ENCODE data around the gene TMEM156. TPM values are rescaled to one million over a fixed set of nuclear protein-coding genes. Genes with fewer than 3 reads are reported as not detected.

TMEM156 gene
- total RNA-seq, 4 donors from 2014 or later = 0.70 to 14.9 (median 0.94) TPM; not detected in 1

- Histone ChIP-seq H3K27ac (no peak overlapping the region), H3K4me1 (no peaks in the 10 kb centered on the region), H3K4me3 (no peak overlapping the region), H3K36me3 (peaks cover 0 to 67% (median 0%) of the 10 kb centered on the region in 3 donors), H3K27me3 (no peaks in the 10 kb centered on the region), H3K9me3 (no peaks in the 10 kb centered on the region)
- no peak for TF ChIP-seq POLR2A (IDR thresholded peaks at IDR 0.05)
- TF ChIP-seq CTCF (IDR thresholded peaks at IDR 0.05) = no peak
- no peak for DNase-seq
Observed at GRCh38 chr4:38928568-38928967, 103.6 kb downstream of the TMEM156 start.

GRCh38 chr4:38926896-38927295, 105.3 kb downstream of the TMEM156 start:
- no peak for DNase-seq
- no peaks in the 10 kb centered on the region for H3K4me1 ChIP-seq
- no peak for TF ChIP-seq POLR2A (IDR thresholded peaks at IDR 0.05)
- TF ChIP-seq CTCF (IDR thresholded peaks at IDR 0.05) = no peak
- peaks cover 0 to 61% (median 0%) of the 10 kb centered on the region in 3 donors for H3K36me3 ChIP-seq
- H3K4me3 ChIP-seq = no peak overlapping the region
- H3K27ac ChIP-seq = no peak overlapping the region
- no peaks in the 10 kb centered on the region for H3K9me3 ChIP-seq
- H3K27me3 ChIP-seq = no peaks in the 10 kb centered on the region

GRCh38 chr4:38925492-38926413, 106.5 kb downstream of the TMEM156 start:
- Histone ChIP-seq H3K27ac (no peak overlapping the region), H3K9me3 (no peaks in the 10 kb centered on the region), H3K4me1 (no peaks in the 10 kb centered on the region), H3K4me3 (no peak overlapping the region), H3K36me3 (peaks cover 0 to 63% (median 0%) of the 10 kb centered on the region in 3 donors), H3K27me3 (no peaks in the 10 kb centered on the region)
- TF ChIP-seq CTCF (IDR thresholded peaks at IDR 0.05) = no peak
- no peak for TF ChIP-seq POLR2A (IDR thresholded peaks at IDR 0.05)
- no peak for DNase-seq

DNA sequence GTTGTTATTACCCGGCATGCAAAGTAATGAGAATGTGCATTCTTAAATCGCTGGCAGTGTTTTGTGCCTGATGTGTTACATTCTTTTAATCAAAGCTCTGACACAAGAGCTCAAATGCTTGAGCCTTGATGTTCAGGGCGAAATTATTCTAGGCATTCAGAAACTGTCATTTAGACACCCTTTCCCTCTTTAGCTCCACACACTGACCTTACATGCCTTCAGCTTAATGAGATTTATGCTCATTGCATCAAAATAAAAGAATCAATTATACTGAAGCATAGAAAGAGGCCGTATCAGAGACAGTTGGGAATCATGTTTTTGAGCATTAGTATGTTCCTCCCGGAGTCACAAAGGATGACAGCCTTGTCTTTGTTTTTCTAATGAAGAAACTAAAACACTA, 107.9 kb downstream of the TMEM156 start:
- Histone ChIP-seq H3K4me1 (no peaks in the 10 kb centered on the region), H3K4me3 (no peak overlapping the region), H3K27me3 (no peaks in the 10 kb centered on the region), H3K9me3 (no peaks in the 10 kb centered on the region), H3K36me3 (peaks cover 0 to 60% (median 0%) of the 10 kb centered on the region in 3 donors), H3K27ac (no peak overlapping the region)
- DNase-seq = no peak
- TF ChIP-seq POLR2A (IDR thresholded peaks at IDR 0.05) (no peak), CTCF (IDR thresholded peaks at IDR 0.05) (no peak)

- no peak for DNase-seq
- Histone ChIP-seq H3K27me3 (no peaks in the 10 kb centered on the region), H3K9me3 (no peaks in the 10 kb centered on the region), H3K27ac (peak overlapping the region in 1 of 4 donors; percentile 5), H3K4me3 (no peak overlapping the region), H3K36me3 (peaks cover 0 to 58% (median 0%) of the 10 kb centered on the region in 3 donors), H3K4me1 (no peaks in the 10 kb centered on the region)
- no peak for TF ChIP-seq CTCF (IDR thresholded peaks at IDR 0.05)
- no peak for TF ChIP-seq POLR2A (IDR thresholded peaks at IDR 0.05)
Observed at GRCh38 chr4:38923746-38924145, 108.5 kb downstream of the TMEM156 start.

Measured in Peyer's patch (tissue), 4 donors.